ENCODE results near the gene RNF141. TPM values are rescaled to one million over a fixed set of nuclear protein-coding genes. Genes with fewer than 3 reads are reported as not detected.

Gene RNF141
- total RNA-seq, 2 experiments from 2014 or later: 8.2 to 20.1 TPM

DNA sequence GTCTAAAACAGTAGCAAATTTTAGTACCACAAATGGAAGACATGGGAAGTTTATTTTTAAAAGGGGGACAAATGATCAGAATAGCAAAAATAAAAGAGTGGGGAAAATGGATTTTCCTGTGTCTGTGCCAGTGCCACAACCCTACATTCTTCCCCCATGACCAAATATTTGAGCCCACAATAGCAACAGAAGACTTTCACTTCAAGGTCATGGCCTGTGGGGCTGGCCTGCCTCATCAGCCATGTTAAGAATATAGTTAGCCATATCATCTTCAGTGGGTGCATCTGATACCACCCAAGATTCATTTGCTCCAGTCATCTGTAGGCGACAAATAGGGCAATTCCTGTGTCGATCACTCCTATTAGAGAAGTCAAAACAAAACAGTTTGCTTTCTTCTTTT lies 26.3 kb downstream of the RNF141 start:
- intact Hi-C loops (cut with micrococcal nuclease; ENCODE audit: unreplicated experiment): loop anchor here (5.0 kb wide), 2 partner anchors 107 to 138 kb away; no protein-coding TSS in a partner anchor
- Histone ChIP-seq H3K79me2 (ENCODE audit: insufficient read depth, low read depth, low read length) (no peaks in the 10 kb centered on the region), H3K4me1 (ENCODE audit: insufficient read depth, low read length, poor library complexity, severe bottlenecking) (no peaks in the 10 kb centered on the region), H3K9me2 (ENCODE audit: insufficient read depth, low read length) (no peaks in the 10 kb centered on the region), H2AFZ (ENCODE audit: low read length) (no peak overlapping the region), H3K4me2 (ENCODE audit: low read length) (no peak overlapping the region), H4K20me1 (ENCODE audit: insufficient read depth, low read length) (no peaks in the 10 kb centered on the region), H3K4me3 (ENCODE audit: low read depth, low read length, poor library complexity, severe bottlenecking) (no peak overlapping the region), H3K27ac (ENCODE audit: low read depth, low read length, poor library complexity, severe bottlenecking) (no peak overlapping the region), H3K9me3 (ENCODE audit: low read length) (no peaks in the 10 kb centered on the region), H3K36me3 (ENCODE audit: insufficient read depth, low read length) (peaks cover 24% of the 10 kb centered on the region)
- TF ChIP-seq EZH2phosphoT487 (IDR thresholded peaks at IDR 0.05; ENCODE audit: borderline replicate concordance, low read depth, low read length) (no peak), CTCF (conservative IDR thresholded peaks at IDR 0.05; ENCODE audit: low read length) (no peak)
- CTCF ChIA-PET (ENCODE audit: unreplicated experiment): no interaction called here
- no peak for DNase-seq (ENCODE audit: low spot score)
- POLR2A ChIA-PET: no interaction called here
- BruUV-seq (replicated peaks): no TSS peak

- POLR2A ChIA-PET: no interaction called here
- Histone ChIP-seq H4K20me1 (ENCODE audit: insufficient read depth, low read length) (no peaks in the 10 kb centered on the region), H3K79me2 (ENCODE audit: insufficient read depth, low read depth, low read length) (no peaks in the 10 kb centered on the region), H3K27ac (ENCODE audit: low read depth, low read length, poor library complexity, severe bottlenecking) (no peak overlapping the region), H3K4me3 (ENCODE audit: low read depth, low read length, poor library complexity, severe bottlenecking) (no peak overlapping the region), H2AFZ (ENCODE audit: low read length) (no peak overlapping the region), H3K9me3 (ENCODE audit: low read length) (no peaks in the 10 kb centered on the region), H3K4me2 (ENCODE audit: low read length) (no peak overlapping the region), H3K9me2 (ENCODE audit: insufficient read depth, low read length) (no peaks in the 10 kb centered on the region), H3K4me1 (ENCODE audit: insufficient read depth, low read length, poor library complexity, severe bottlenecking) (no peaks in the 10 kb centered on the region), H3K36me3 (ENCODE audit: insufficient read depth, low read length) (peaks cover 24% of the 10 kb centered on the region)
- no TSS peak for BruUV-seq (replicated peaks)
- no peak for TF ChIP-seq EZH2phosphoT487 (IDR thresholded peaks at IDR 0.05; ENCODE audit: borderline replicate concordance, low read depth, low read length)
- peak; percentile 70 for TF ChIP-seq CTCF (conservative IDR thresholded peaks at IDR 0.05; ENCODE audit: low read length)
- peak; percentile 11 for DNase-seq (ENCODE audit: low spot score)
- CTCF ChIA-PET (ENCODE audit: unreplicated experiment): no interaction called here
- intact Hi-C loops (cut with micrococcal nuclease; ENCODE audit: unreplicated experiment): no loop called here
Observed at GRCh38 chr11:10514202-10514601, 26.8 kb downstream of the RNF141 start.

GRCh38 chr11:10511181-10511621 lies 29.8 kb downstream of the RNF141 start:
- H4K20me1 ChIP-seq (ENCODE audit: insufficient read depth, low read length): no peaks in the 10 kb centered on the region
- CTCF ChIA-PET (ENCODE audit: unreplicated experiment): no interaction called here
- H3K9me2 ChIP-seq (ENCODE audit: insufficient read depth, low read length): no peaks in the 10 kb centered on the region
- BruUV-seq (replicated peaks): no TSS peak
- H3K36me3 ChIP-seq (ENCODE audit: insufficient read depth, low read length): peaks cover 21% of the 10 kb centered on the region
- H3K4me1 ChIP-seq (ENCODE audit: insufficient read depth, low read length, poor library complexity, severe bottlenecking): no peaks in the 10 kb centered on the region
- no peaks in the 10 kb centered on the region for H3K9me3 ChIP-seq (ENCODE audit: low read length)
- TF ChIP-seq EZH2phosphoT487 (IDR thresholded peaks at IDR 0.05; ENCODE audit: borderline replicate concordance, low read depth, low read length) (no peak), CTCF (conservative IDR thresholded peaks at IDR 0.05; ENCODE audit: low read length) (no peak)
- intact Hi-C loops (cut with micrococcal nuclease; ENCODE audit: unreplicated experiment): no loop called here
- no peak for DNase-seq (ENCODE audit: low spot score)
- H3K4me2 ChIP-seq (ENCODE audit: low read length): no peak overlapping the region
- POLR2A ChIA-PET: no interaction called here
- no peaks in the 10 kb centered on the region for H3K79me2 ChIP-seq (ENCODE audit: insufficient read depth, low read depth, low read length)
- H2AFZ ChIP-seq (ENCODE audit: low read length): no peak overlapping the region
- H3K4me3 ChIP-seq (ENCODE audit: low read depth, low read length, poor library complexity, severe bottlenecking): no peak overlapping the region
- no peak overlapping the region for H3K27ac ChIP-seq (ENCODE audit: low read depth, low read length, poor library complexity, severe bottlenecking)
